IMR-90 (cell line): ENCODE results near the gene POU6F1. TPM values are rescaled to one million over a fixed set of nuclear protein-coding genes. Genes with fewer than 3 reads are reported as not detected.

Source experiments
- ATAC-seq: fragments of 200-7000 bp; cut with Tn5 transposase; 2 replicates; pipeline ENCODE4 v1.9.1; 2020; ENCODE audit warnings: low read depth, mild to moderate bottlenecking, moderate library complexity
- BruUV-seq: library from RNA; stranded (reverse); fragments of 400-500 nt; replicated peaks from 2 replicates; lab custom pipeline; 2021; lab: Mats Ljungman, UMichigan
- CTCF ChIA-PET: fragments of 300-600 bp; formaldehyde crosslinking; extraction: SDS; loops from one replicate; lab custom pipeline; 2021; ENCODE audit warnings: antibody characterized with exemption; lab: Yijun Ruan, JAX
- POLR2A ChIA-PET: fragments of 300-600 bp; sonication (Branson Sonifier 250); formaldehyde crosslinking; loops from one replicate; lab custom pipeline; 2022; ENCODE audit warnings: antibody characterized with exemption; ENCODE audit not compliant: unreplicated experiment; lab: Charles Lee
- DNase-seq: peaks from one replicate; pipeline ENCODE4 v3.0.0; 2013
- H2AFZ ChIP-seq: replicated peaks from 2 replicates; pipeline ENCODE3; 2013; ENCODE audit warnings: low read length, mild to moderate bottlenecking; ENCODE audit not compliant: poor library complexity
- H2AK5ac ChIP-seq: 2 replicates; pipeline ENCODE4 v1.6.1; 2013; ENCODE audit warnings: low read depth, low read length, inconsistent platforms
- H2AK9ac ChIP-seq: replicated peaks from 2 replicates; pipeline ENCODE3; 2013; ENCODE audit warnings: mild to moderate bottlenecking, low read depth, low read length, moderate library complexity; ENCODE audit not compliant: poor library complexity
- H2BK120ac ChIP-seq: 2 replicates; pipeline ENCODE4 v1.6.1; 2013; ENCODE audit warnings: low read depth, low read length, inconsistent platforms
- H2BK15ac ChIP-seq: 3 replicates; pipeline ENCODE4 v1.6.1; 2013; ENCODE audit warnings: low read depth, low read length, inconsistent platforms
- H2BK20ac ChIP-seq: 2 replicates; pipeline ENCODE4 v1.6.1; 2013; ENCODE audit warnings: low read depth, mild to moderate bottlenecking, inconsistent platforms, low read length, moderate library complexity
- H2BK5ac ChIP-seq: 2 replicates; pipeline ENCODE4 v1.6.1; 2013; ENCODE audit warnings: mild to moderate bottlenecking, low read depth, low read length, inconsistent platforms; ENCODE audit not compliant: poor library complexity, severe bottlenecking
- H3K14ac ChIP-seq: replicated peaks from 2 replicates; pipeline ENCODE4 v1.6.1; 2013; ENCODE audit warnings: low read depth, low read length, inconsistent platforms
- H3K18ac ChIP-seq: 2 replicates; pipeline ENCODE4 v1.6.1; 2013; ENCODE audit warnings: low read depth, low read length, control low read depth
- H3K23ac ChIP-seq: 2 replicates; pipeline ENCODE4 v1.6.1; 2013; ENCODE audit warnings: low read depth, low read length, inconsistent platforms
- H3K27ac ChIP-seq: 2 replicates; pipeline ENCODE4 v1.5.1; 2013; ENCODE audit warnings: mild to moderate bottlenecking, control low read depth, low read length; ENCODE audit not compliant: insufficient read depth
- H3K27me3 ChIP-seq: 2 replicates; pipeline ENCODE4 v1.6.1; 2013; ENCODE audit warnings: low read length; ENCODE audit not compliant: control insufficient read depth, insufficient read depth
- H3K36me3 ChIP-seq: 2 replicates; pipeline ENCODE4 v1.6.1; 2013; ENCODE audit warnings: low read length, mixed read lengths; ENCODE audit not compliant: control insufficient read depth, insufficient read depth
- H3K4ac ChIP-seq: 2 replicates; pipeline ENCODE4 v1.6.1; 2013; ENCODE audit warnings: low read depth, low read length, inconsistent platforms
- H3K4me1 ChIP-seq: 2 replicates; pipeline ENCODE4 v1.6.1; 2013; ENCODE audit warnings: low read length, mixed read lengths; ENCODE audit not compliant: control insufficient read depth, insufficient read depth
- H3K4me2 ChIP-seq: 2 replicates; pipeline ENCODE4 v1.6.1; 2013; ENCODE audit warnings: low read depth, mild to moderate bottlenecking, control low read depth, low read length, moderate library complexity
- H3K4me3 ChIP-seq: 2 replicates; pipeline ENCODE4 v1.5.1; 2013; ENCODE audit warnings: low read depth, mild to moderate bottlenecking, control low read depth, low read length, moderate library complexity; ENCODE audit not compliant: insufficient read depth
- H3K56ac ChIP-seq: 2 replicates; pipeline ENCODE4 v1.6.1; 2013; ENCODE audit warnings: low read length, inconsistent platforms; ENCODE audit not compliant: insufficient read depth; ENCODE audit errors: extremely low read depth
- H3K79me1 ChIP-seq, 2 experiments: 2 replicates each; pipeline ENCODE4 v1.6.1; 2013; ENCODE audit warnings: low read length in 2 of 2, inconsistent platforms in 1 of 2, low read depth in 1 of 2
- H3K9ac ChIP-seq: 2 replicates; pipeline ENCODE4 v1.6.1; 2013; ENCODE audit warnings: low read depth, low read length, control low read depth
- H3K9me1 ChIP-seq: 2 replicates; pipeline ENCODE4 v1.6.1; 2013; ENCODE audit warnings: low read length, inconsistent platforms; ENCODE audit not compliant: insufficient read depth
- H3K9me3 ChIP-seq: 2 replicates; pipeline ENCODE4 v1.6.1; 2013; ENCODE audit warnings: low read length; ENCODE audit not compliant: control insufficient read depth, insufficient read depth
- H4K20me1 ChIP-seq: 2 replicates; pipeline ENCODE4 v1.6.1; 2013; ENCODE audit warnings: low read length, inconsistent platforms; ENCODE audit not compliant: insufficient read depth
- H4K5ac ChIP-seq: 2 replicates; pipeline ENCODE4 v1.6.1; 2013; ENCODE audit warnings: mild to moderate bottlenecking, low read depth, low read length, control low read depth
- H4K8ac ChIP-seq, 2 experiments: 2 replicates each; pipeline ENCODE4 v1.6.1; 2013; ENCODE audit warnings: low read depth in 2 of 2, low read length in 2 of 2, control low read depth in 1 of 2, inconsistent platforms in 1 of 2
- H4K91ac ChIP-seq: 2 replicates; pipeline ENCODE4 v1.6.1; 2013; ENCODE audit warnings: low read depth, low read length, inconsistent platforms; ENCODE audit not compliant: insufficient read depth
- BHLHE40 ChIP-seq: fragments of 150-350 bp; IDR thresholded peaks from 2 replicates; pipeline ENCODE4 v1.6.1; 2016; ENCODE audit warnings: mild to moderate bottlenecking, low read depth, low read length
- CEBPB ChIP-seq: IDR thresholded peaks from 2 replicates; pipeline ENCODE4 v1.6.1; 2012; ENCODE audit warnings: low read depth, low read length, improper control_type of control experiment
- CHD1 ChIP-seq: IDR thresholded peaks from 2 replicates; pipeline ENCODE4 v1.6.1; 2012; ENCODE audit warnings: low read depth, low read length, improper control_type of control experiment
- FOS ChIP-seq: fragments of 150-350 bp; IDR thresholded peaks from 2 replicates; pipeline ENCODE4 v1.6.1; 2016; ENCODE audit warnings: low read depth, low read length
- MAFK ChIP-seq: IDR thresholded peaks from 2 replicates; pipeline ENCODE4 v1.6.1; 2012; ENCODE audit warnings: low read depth, low read length, improper control_type of control experiment
- MAZ ChIP-seq: IDR thresholded peaks from 2 replicates; pipeline ENCODE4 v1.6.1; 2012; ENCODE audit warnings: low read depth, mild to moderate bottlenecking, low read length, improper control_type of control experiment, moderate library complexity, borderline replicate concordance
- MXI1 ChIP-seq: IDR thresholded peaks from 2 replicates; pipeline ENCODE4 v1.6.1; 2012; ENCODE audit warnings: low read depth, mild to moderate bottlenecking, low read length, moderate library complexity, borderline replicate concordance
- NFE2L2 ChIP-seq: fragments of 150-350 bp; IDR thresholded peaks from 2 replicates; pipeline ENCODE4 v1.6.1; 2016; ENCODE audit warnings: low read depth, mild to moderate bottlenecking, low read length
- POLR2A ChIP-seq: IDR thresholded peaks from 2 replicates; pipeline ENCODE4 v1.6.1; 2012; ENCODE audit warnings: mild to moderate bottlenecking, low read depth, low read length
- RAD21 ChIP-seq: IDR thresholded peaks from 2 replicates; pipeline ENCODE4 v1.6.1; 2012; ENCODE audit warnings: low read length, improper control_type of control experiment
- RCOR1 ChIP-seq: IDR thresholded peaks from 2 replicates; pipeline ENCODE4 v1.6.1; 2012; ENCODE audit warnings: mild to moderate bottlenecking, low read length, improper control_type of control experiment; ENCODE audit not compliant: insufficient replicate concordance
- RFX5 ChIP-seq: IDR thresholded peaks from 2 replicates; pipeline ENCODE4 v1.8.0; 2012; ENCODE audit warnings: low read depth, mild to moderate bottlenecking, low read length, moderate library complexity
- SMC3 ChIP-seq: fragments of 150-350 bp; IDR thresholded peaks from 2 replicates; pipeline ENCODE4 v1.6.1; 2016; ENCODE audit warnings: low read depth, mild to moderate bottlenecking, antibody characterized with exemption, low read length, moderate library complexity
- USF2 ChIP-seq: fragments of 150-350 bp; IDR thresholded peaks from 2 replicates; pipeline ENCODE4 v1.6.1; 2017; ENCODE audit warnings: mild to moderate bottlenecking, antibody characterized with exemption, low read length, low read depth
- WGBS, 2 experiments: methylation state at CpG; one replicate each; pipeline versions ENCODE4 v1.1.5 to v1.1.7; 2013; ENCODE audit warnings: missing lambda C conversion rate in 2 of 2; ENCODE audit not compliant: insufficient read length in 1 of 2; ENCODE audit errors: extremely low coverage in 2 of 2; 5-methylcytosine and 5-hydroxymethylcytosine counted together
- dilution Hi-C: fragments of 300-500 bp; cut with HindIII; formaldehyde crosslinking; loops from one replicate; pipeline ENCODE4 v1.14.3; 2018; ENCODE audit warnings: low sequenced_read_pairs; ENCODE audit not compliant: unreplicated experiment
- in situ Hi-C: fragments of 300-500 bp; cut with MboI; formaldehyde crosslinking; loops from 3 replicates; pipeline ENCODE4 v1.14.3; 2019; ENCODE audit warnings: low sequenced_read_pairs, inconsistent platforms, mixed read lengths
- intact Hi-C: fragments of 100-400 bp; cut with micrococcal nuclease; formaldehyde crosslinking; loops from 2 replicates; pipeline ENCODE4 v1.10.0; 2022
- polyA plus RNA-seq, 3 experiments: library from polyadenylated mRNA; depleted of rRNA; stranded (reverse); fragments of >200 nt; gene quantifications; 2 replicates each; pipeline ENCODE4 v1.2.3, GENCODE V29; 2012; ENCODE audit warnings: low replicate concordance in 1 of 3
- total RNA-seq: library from RNA; depleted of rRNA; stranded (reverse); fragments of >200 nt; gene quantifications from 2 replicates; pipeline ENCODE4 v1.2.3, GENCODE V29; 2012
- TF ChIP-seq, protein P1 (sequence below): conservative IDR thresholded peaks from 2 replicates; pipeline ENCODE4 v1.5.1; 2012; ENCODE audit warnings: mild to moderate bottlenecking, low read depth, low read length, improper control_type of control experiment
- TF ChIP-seq, protein P2 (sequence below): fragments of 150-350 bp; IDR thresholded peaks from 2 replicates; pipeline ENCODE4 v1.6.1; 2016; ENCODE audit warnings: low read depth, mild to moderate bottlenecking, low read length, moderate library complexity, borderline replicate concordance

POU6F1 gene
- total and polyA plus RNA-seq, 2 of the 4 experiments (the other 2 are of a cell fraction) = 0.90 to 3.6 TPM

DNA sequence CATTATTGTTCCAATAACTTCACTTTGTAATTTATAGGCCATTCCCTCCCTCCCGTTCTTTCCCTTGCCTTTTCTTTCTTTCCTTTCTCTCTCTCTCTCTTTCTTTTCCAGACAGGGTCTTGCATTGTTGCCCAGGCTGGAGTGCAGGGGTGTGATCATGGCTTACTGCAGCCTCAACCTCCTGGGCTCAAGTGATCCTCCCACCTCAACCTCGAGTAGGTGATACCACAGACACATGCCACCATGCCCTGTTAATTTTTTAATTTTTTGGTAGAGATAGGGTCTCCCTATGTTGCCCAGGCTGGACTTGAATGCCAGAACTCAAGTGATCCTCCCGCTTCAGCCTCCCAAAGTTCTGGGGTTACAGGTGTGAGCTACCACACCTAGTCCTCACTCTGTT is 6.8 kb upstream of the POU6F1 start:
- H3K9me3 ChIP-seq = no peaks in the 10 kb centered on the region
- no peak overlapping the region for H3K27ac ChIP-seq
- no peak overlapping the region for H2BK5ac ChIP-seq
- no CpG with 5 or more reads among the region's 3 CpGs for WGBS, 2 experiments
- H3K9ac ChIP-seq = no peak overlapping the region
- H4K91ac ChIP-seq = no peak overlapping the region
- H3K14ac ChIP-seq = no peak overlapping the region
- no peak overlapping the region for H3K56ac ChIP-seq
- CTCF ChIA-PET = interaction anchor here (0.6 kb wide), 2 partner anchors 14 to 445 kb away, joined by 3 to 4 read pairs; partner anchors contain the start of gene DAZAP2
- DNase-seq = no peak
- no peak for TF ChIP-seq SMC3
- no peak for TF ChIP-seq BHLHE40
- no peak for TF ChIP-seq CEBPB
- TF ChIP-seq RFX5 = no peak
- TF ChIP-seq, protein P1, sequence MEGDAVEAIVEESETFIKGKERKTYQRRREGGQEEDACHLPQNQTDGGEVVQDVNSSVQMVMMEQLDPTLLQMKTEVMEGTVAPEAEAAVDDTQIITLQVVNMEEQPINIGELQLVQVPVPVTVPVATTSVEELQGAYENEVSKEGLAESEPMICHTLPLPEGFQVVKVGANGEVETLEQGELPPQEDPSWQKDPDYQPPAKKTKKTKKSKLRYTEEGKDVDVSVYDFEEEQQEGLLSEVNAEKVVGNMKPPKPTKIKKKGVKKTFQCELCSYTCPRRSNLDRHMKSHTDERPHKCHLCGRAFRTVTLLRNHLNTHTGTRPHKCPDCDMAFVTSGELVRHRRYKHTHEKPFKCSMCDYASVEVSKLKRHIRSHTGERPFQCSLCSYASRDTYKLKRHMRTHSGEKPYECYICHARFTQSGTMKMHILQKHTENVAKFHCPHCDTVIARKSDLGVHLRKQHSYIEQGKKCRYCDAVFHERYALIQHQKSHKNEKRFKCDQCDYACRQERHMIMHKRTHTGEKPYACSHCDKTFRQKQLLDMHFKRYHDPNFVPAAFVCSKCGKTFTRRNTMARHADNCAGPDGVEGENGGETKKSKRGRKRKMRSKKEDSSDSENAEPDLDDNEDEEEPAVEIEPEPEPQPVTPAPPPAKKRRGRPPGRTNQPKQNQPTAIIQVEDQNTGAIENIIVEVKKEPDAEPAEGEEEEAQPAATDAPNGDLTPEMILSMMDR = no peak
- no peak for TF ChIP-seq MAZ
- TF ChIP-seq NFE2L2 = no peak
- TF ChIP-seq, protein P2, sequence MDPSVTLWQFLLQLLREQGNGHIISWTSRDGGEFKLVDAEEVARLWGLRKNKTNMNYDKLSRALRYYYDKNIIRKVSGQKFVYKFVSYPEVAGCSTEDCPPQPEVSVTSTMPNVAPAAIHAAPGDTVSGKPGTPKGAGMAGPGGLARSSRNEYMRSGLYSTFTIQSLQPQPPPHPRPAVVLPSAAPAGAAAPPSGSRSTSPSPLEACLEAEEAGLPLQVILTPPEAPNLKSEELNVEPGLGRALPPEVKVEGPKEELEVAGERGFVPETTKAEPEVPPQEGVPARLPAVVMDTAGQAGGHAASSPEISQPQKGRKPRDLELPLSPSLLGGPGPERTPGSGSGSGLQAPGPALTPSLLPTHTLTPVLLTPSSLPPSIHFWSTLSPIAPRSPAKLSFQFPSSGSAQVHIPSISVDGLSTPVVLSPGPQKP = no peak
- TF ChIP-seq RAD21 = no peak
- no peak for TF ChIP-seq USF2
- TF ChIP-seq CHD1 = no peak
- no peak for TF ChIP-seq MAFK
- TF ChIP-seq POLR2A = no peak
- no peak for TF ChIP-seq FOS
- no peak for TF ChIP-seq MXI1
- no peak for TF ChIP-seq RCOR1
- no peaks in the 10 kb centered on the region for H4K20me1 ChIP-seq
- no peak overlapping the region for H2AFZ ChIP-seq
- POLR2A ChIA-PET = no interaction called here
- H2AK5ac ChIP-seq = no peak overlapping the region
- no peaks in the 10 kb centered on the region for H3K4me1 ChIP-seq
- no peak overlapping the region for H4K5ac ChIP-seq
- H3K36me3 ChIP-seq = no peaks in the 10 kb centered on the region
- H3K27me3 ChIP-seq = no peaks in the 10 kb centered on the region
- no peak overlapping the region for H2BK20ac ChIP-seq
- intact Hi-C loops = no loop called here
- no peak overlapping the region for H4K8ac ChIP-seq
- no peak overlapping the region for H2AK9ac ChIP-seq
- H3K4me3 ChIP-seq = no peak overlapping the region
- peaks cover 3% of the 10 kb centered on the region for H3K9me1 ChIP-seq
- no peak overlapping the region for H3K4ac ChIP-seq
- in situ Hi-C loops = no loop called here
- no peaks in the 10 kb centered on the region for H3K79me1 ChIP-seq
- no peak overlapping the region for H3K23ac ChIP-seq
- H2BK15ac ChIP-seq = no peak overlapping the region
- H3K4me2 ChIP-seq = no peak overlapping the region
- no peak overlapping the region for H3K18ac ChIP-seq
- no peak overlapping the region for H2BK120ac ChIP-seq
- no peak for ATAC-seq
- dilution Hi-C loops = no loop called here
- BruUV-seq = no TSS peak
